K562 (cell line): ENCODE data around the gene CAMKV. TPM values are rescaled to one million over a fixed set of nuclear protein-coding genes. Genes with fewer than 3 reads are reported as not detected.

Experiments
- ARID2 ChIP-seq: fragments of 450-650 bp; IDR thresholded peaks from 2 replicates; pipeline ENCODE4 v1.6.1; 2017; ENCODE audit warnings: antibody characterized with exemption, mild to moderate bottlenecking
- BRCA1 ChIP-seq, 2 experiments: fragments of 450-650 bp in 1 of 2; sonication (generic) in 1 of 2; formaldehyde crosslinking in 1 of 2; IDR thresholded peaks; 2 replicates each; pipeline versions ENCODE4 v1.5.0 to v1.6.1; 2017 to 2020; ENCODE audit warnings: mild to moderate bottlenecking in 1 of 2, missing genetic modification reagents in 1 of 2
- L3MBTL2 ChIP-seq: fragments of 450-650 bp; IDR thresholded peaks from 2 replicates; pipeline ENCODE4 v1.6.1; 2016; ENCODE audit warnings: mild to moderate bottlenecking, moderate library complexity
- NR2C1 ChIP-seq, 2 experiments: fragments of 450-650 bp; IDR thresholded peaks; 2 replicates each; pipeline ENCODE4 v1.6.1; 2017; ENCODE audit warnings: mild to moderate bottlenecking in 2 of 2, antibody characterized with exemption in 1 of 2, inconsistent platforms in 1 of 2, missing compliant biosample characterization in 1 of 2, missing genetic modification characterization in 1 of 2
- NR4A1 ChIP-seq, 2 experiments: fragments of 250-450 bp in 1 of 2; fragments of 450-650 bp in 1 of 2; sonication (Bioruptor Pico) in 1 of 2; IDR thresholded peaks; 2 replicates each; pipeline versions ENCODE4 v1.4.0 to v1.6.1; 2016 to 2020; ENCODE audit warnings: mild to moderate bottlenecking in 2 of 2, missing compliant biosample characterization in 1 of 2, missing genetic modification characterization in 1 of 2, moderate library complexity in 1 of 2
- POLR3A ChIP-seq: IDR thresholded peaks from 2 replicates; pipeline ENCODE4 v1.6.1; 2011; ENCODE audit warnings: borderline replicate concordance, mild to moderate bottlenecking, moderate library complexity; ENCODE audit not compliant: insufficient read length, insufficient read depth; ENCODE audit errors: extremely low read depth
- SRSF1 ChIP-seq: fragments of 200-400 bp; formaldehyde crosslinking; IDR thresholded peaks from 2 replicates; pipeline ENCODE4 v1.6.1; 2017; ENCODE audit warnings: mild to moderate bottlenecking, low read depth, low read length, moderate library complexity
- TCF7 ChIP-seq: sonication (generic); IDR thresholded peaks from 2 replicates; pipeline ENCODE4 v1.6.1; 2016; ENCODE audit warnings: antibody characterized with exemption, borderline replicate concordance
- TFAP4 ChIP-seq: sonication (generic); formaldehyde crosslinking; IDR thresholded peaks from 2 replicates; pipeline ENCODE4 v1.8.0; 2022; ENCODE audit warnings: missing genetic modification reagents, mild to moderate bottlenecking, moderate library complexity, borderline replicate concordance
- TSHZ1 ChIP-seq: fragments of 250-450 bp; sonication (Bioruptor Pico); IDR thresholded peaks from 2 replicates; pipeline ENCODE4 v1.4.0; 2020; ENCODE audit warnings: mild to moderate bottlenecking, moderate library complexity
- ZHX1 ChIP-seq: fragments of 150-350 bp; conservative IDR thresholded peaks from 2 replicates; pipeline ENCODE4 v1.6.1; 2014; ENCODE audit warnings: low read length
- ZNF197 ChIP-seq: fragments of 200-800 bp; sonication (Bioruptor generic); IDR thresholded peaks from 2 replicates; pipeline ENCODE4 v1.6.1; 2016; ENCODE audit warnings: low read depth, missing genetic modification characterization, missing compliant biosample characterization
- polyA plus RNA-seq, 8 experiments: library from polyadenylated mRNA; depleted of rRNA in 4 of 8; stranded (reverse) in 5 of 8; unstranded in 3 of 8; fragments of >200 nt; fragmentation: Nextera tagmentation in 2 of 8; fragmentation: Illumina TruSeq in 1 of 8; extraction: Ambion mirVana in 2 of 8; extraction: Trizol in 1 of 8; gene quantifications; 2 replicates each; pipeline versions ENCODE4 v1.2.1 to v1.2.3, GENCODE V29; 2011 to 2014; ENCODE audit warnings: inconsistent platforms in 1 of 8, missing spikeins in 1 of 8
- total RNA-seq, 7 experiments: library from RNA; depleted of rRNA in 6 of 7; stranded (reverse); fragments of >200 nt in 6 of 7; fragmentation: Illumina TruSeq in 2 of 7; extraction: Trizol in 2 of 7; gene quantifications; 2 replicates each; pipeline versions ENCODE4 v1.2.1 to v1.2.3, GENCODE V29; 2011 to 2021; ENCODE audit warnings: low replicate concordance in 1 of 7

The CAMKV gene
- total and polyA plus RNA-seq, 9 of the 15 experiments (the other 6 are each of a cell fraction or from before 2014, with no cell fraction given) = 0.08 to 2.7 (median 0.79) TPM

DNA sequence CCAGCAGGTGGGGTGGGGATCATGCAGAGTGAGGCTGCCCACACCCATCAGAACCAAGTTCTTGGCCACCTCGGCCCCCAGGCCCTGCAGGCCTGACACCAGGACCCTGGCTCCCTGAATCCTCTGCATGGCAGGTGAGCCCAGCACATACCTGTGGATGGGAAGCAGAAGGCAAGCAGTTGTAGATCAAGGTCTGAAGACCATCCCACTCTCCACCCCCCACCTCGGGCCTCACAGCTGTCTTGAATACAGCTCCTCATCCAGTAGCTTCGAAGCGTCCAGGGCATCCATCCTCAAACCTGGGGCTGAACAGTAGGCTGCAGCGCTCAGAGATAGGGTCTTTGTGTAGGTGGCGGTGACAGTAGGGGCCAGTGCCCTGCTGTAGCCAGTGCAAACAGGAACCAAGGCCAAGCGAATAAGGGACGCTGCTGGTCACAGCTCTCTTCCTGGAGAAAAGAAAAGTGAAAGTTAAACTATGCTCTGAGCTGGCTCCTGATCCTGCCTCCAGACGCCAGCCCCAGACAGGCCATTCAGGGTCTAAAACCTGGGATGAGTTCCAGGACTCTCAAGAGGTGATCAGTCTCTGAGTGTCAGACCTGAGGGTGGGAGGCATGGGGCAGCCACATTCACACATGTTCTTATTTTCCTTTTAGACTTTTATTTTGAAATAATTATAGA lies 56.1 kb downstream of the CAMKV start, which contains the start of gene UBA7 (continued):
- TF ChIP-seq TFAP4 (CRISPR knock-in tag) = peak; percentile 49; the same call in 1 of the 2 replicates
- TF ChIP-seq BRCA1 (IDR thresholded peaks at IDR 0.05) = no peak
- TF ChIP-seq BRCA1 (CRISPR knock-in tag; IDR thresholded peaks at IDR 0.05) = 0 out of 2 replicates have a peak, but pooled peaks have one; percentile 40
- 0 out of 2 replicates have a peak, but pooled peaks have one; percentile 21 for TF ChIP-seq L3MBTL2
- TF ChIP-seq NR2C1 (IDR thresholded peaks at IDR 0.05) = no peak
- no peak for TF ChIP-seq NR2C1 (tag; IDR thresholded peaks at IDR 0.05)
- no peak for TF ChIP-seq TCF7
- TF ChIP-seq ZHX1 = no peak
- TF ChIP-seq NR4A1 (CRISPR knock-in tag; IDR thresholded peaks at IDR 0.05) = no peak
- TF ChIP-seq NR4A1 (tag; IDR thresholded peaks at IDR 0.05) = peak; percentile 29; the same call in 1 of the 2 replicates
- TF ChIP-seq ARID2 = no peak
- TF ChIP-seq POLR3A = no peak
- no peak for TF ChIP-seq ZNF197 (CRISPR knock-in tag)
- TF ChIP-seq TSHZ1 (CRISPR knock-in tag) = no peak
- TF ChIP-seq SRSF1 = no peak
